Measurements from ENCODE around the gene SHROOM4. TPM values are rescaled to one million over a fixed set of nuclear protein-coding genes. Genes with fewer than 3 reads are reported as not detected.

Gene SHROOM4
- polyA plus RNA-seq, 1 donor from 2014 or later, result not detected

DNA sequence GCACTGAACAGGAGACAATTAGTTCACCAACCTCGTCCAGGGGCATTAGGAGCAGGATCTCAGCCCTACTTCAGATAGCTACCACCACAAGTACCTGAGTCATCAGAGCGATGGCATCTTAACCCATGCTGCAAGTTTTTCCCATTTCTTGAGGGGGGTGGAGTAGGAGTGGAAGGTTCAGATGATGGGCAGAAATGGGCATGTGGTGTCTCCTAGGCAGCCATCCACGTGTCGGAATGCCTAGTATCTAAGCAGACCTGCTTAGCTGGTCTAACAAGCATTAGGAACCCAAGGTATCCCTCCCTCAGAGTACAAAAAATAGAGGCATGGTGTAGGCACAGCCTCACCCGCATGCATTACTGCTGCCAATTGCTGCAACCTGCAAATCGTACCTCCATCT, 184.2 kb downstream of the SHROOM4 start:
- Mint-ChIP-seq H3K4me3 (no peak overlapping the region), H3K36me3 (no peaks in the 10 kb centered on the region), H3K27me3 (no peaks in the 10 kb centered on the region), H3K9me3 (no peaks in the 10 kb centered on the region), H3K27ac (no peak overlapping the region), H3K4me1 (no peaks in the 10 kb centered on the region)

DNA sequence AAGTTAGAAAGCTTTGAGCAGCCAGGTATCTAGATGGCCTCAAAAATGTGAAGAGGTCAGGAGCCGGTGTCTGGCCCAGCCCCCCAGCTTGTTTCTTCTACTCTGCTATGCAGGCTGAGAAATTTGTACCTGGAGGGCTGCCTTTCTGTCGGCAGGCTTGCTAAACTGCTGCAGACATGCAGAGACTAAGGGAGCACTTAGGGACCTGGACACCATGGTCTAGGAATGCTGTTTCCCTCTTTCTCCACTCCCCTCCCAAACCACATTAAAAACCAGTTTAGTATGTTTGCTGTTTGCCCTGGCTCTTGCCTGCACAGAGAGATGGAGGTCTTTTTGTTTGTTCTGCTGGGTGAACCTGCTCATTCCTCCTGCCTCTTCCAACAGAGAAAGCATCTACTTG, 186.3 kb downstream of the SHROOM4 start:
- Mint-ChIP-seq H3K27ac (no peak overlapping the region), H3K27me3 (peaks cover 2% of the 10 kb centered on the region), H3K9me3 (no peaks in the 10 kb centered on the region), H3K36me3 (no peaks in the 10 kb centered on the region), H3K4me3 (no peak overlapping the region), H3K4me1 (no peaks in the 10 kb centered on the region)

DNA sequence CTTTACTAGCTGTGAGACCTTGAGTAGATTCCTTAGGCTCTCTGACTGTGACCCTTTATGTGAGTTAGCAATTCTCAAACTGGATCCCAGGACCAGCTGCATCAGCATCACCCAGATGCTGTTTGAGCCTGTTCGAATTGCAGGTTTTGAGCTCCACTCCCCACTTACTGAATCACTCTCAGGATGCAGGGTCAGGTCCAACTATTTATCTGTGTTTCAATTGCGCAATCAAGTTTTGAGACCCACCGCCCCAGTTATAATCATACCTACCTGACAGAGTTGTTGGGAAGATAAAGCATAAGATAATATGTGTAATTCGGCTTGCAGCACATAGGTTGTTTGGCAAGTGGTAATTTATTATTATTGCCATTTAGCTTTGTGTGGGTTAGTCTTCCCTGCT, 187.6 kb downstream of the SHROOM4 start:
- Mint-ChIP-seq H3K9me3 (no peaks in the 10 kb centered on the region), H3K36me3 (no peaks in the 10 kb centered on the region), H3K27me3 (peaks cover 4% of the 10 kb centered on the region), H3K27ac (no peak overlapping the region), H3K4me1 (no peaks in the 10 kb centered on the region), H3K4me3 (no peak overlapping the region)

DNA sequence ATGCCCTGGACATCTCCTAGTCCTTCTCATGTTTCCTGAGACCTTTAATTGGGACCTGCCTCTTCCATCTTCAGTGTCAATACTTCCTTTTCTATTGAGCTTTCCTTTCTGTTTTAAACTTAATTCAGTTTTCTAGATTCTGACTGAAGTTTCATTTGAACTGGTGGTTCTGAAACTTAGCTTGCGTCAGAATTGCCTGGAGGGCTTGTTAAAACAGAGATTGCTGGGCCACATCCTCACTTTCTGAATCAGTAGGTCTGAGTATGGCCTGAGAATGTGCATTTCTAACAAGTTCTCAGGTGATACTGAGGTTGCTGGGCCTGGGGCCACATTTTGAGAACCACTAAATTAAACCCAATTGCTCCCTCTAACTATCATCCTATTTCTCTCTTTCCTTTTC, 191.2 kb downstream of the SHROOM4 start:
- Mint-ChIP-seq H3K4me1 (no peaks in the 10 kb centered on the region), H3K27me3 (peaks cover 4% of the 10 kb centered on the region), H3K36me3 (no peaks in the 10 kb centered on the region), H3K27ac (no peak overlapping the region), H3K4me3 (no peak overlapping the region), H3K9me3 (peaks cover 0 to 4% (median 0%) of the 10 kb centered on the region in 3 donors)

DNA sequence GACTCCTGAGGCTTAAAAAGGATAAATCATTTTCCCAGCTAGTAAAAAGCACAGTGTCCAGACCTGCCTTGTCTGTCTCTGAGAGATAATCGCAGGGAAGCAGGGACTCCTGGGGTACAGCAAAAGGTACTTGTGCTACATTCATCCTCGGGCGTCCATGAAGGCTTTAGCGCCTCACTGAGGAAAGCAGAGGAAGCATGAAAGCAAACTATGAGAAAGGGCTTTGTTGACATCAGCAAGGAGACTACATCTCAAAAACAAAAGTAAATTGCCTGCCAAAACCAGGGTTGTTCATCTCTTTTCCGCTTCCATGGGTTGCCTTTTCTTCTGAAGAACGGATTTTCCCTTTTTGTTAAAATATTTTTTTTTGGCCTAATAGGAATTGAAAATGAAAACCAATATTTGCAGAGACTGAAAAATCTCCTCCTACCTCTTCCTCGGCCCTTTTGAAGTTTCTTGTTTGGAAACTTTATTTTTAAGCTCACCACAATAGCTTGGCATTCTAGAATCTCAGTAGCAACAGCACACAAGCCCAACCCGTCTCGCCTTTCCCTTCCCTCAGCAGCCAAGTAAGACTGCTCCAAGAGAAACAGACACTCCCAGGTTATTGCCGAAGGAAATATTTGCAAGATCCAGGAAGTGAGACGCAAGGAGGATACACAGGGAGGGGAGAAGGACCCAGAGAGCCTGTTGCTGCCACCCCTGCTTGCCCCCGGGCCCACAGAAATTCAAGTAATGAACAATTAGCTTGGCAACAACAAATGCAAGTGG, 195.0 kb downstream of the SHROOM4 start:
- Mint-ChIP-seq H3K4me1 (no peaks in the 10 kb centered on the region), H3K27ac (no peak overlapping the region), H3K4me3 (no peak overlapping the region), H3K27me3 (peaks cover 4% of the 10 kb centered on the region), H3K9me3 (peaks cover 0 to 4% (median 0%) of the 10 kb centered on the region in 3 donors), H3K36me3 (no peaks in the 10 kb centered on the region)

DNA sequence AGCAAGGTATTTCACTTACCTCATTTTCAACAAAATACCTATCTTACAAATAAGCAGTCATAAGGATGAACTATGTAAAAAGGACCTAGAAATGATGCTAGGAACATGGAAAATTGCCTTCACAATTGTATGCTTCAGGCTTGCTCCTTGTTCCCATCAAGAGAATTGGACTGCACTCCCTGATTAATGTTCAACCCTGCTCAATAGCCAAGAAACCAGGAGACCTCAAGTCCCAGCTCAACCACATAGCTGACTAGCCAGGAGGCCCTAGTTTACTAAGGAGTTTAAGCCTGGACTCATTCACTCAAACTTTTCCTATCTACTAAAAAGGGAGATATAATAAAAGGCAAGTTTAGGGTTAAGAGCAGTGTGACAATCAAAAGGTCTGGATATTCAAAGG, 196.8 kb downstream of the SHROOM4 start:
- no peak overlapping the region for H3K27ac Mint-ChIP-seq
- H3K9me3 Mint-ChIP-seq, result peaks cover 0 to 4% (median 0%) of the 10 kb centered on the region in 3 donors
- H3K4me1 Mint-ChIP-seq, result no peaks in the 10 kb centered on the region
- peaks cover 2% of the 10 kb centered on the region for H3K27me3 Mint-ChIP-seq
- no peak overlapping the region for H3K4me3 Mint-ChIP-seq
- H3K36me3 Mint-ChIP-seq, result no peaks in the 10 kb centered on the region

DNA sequence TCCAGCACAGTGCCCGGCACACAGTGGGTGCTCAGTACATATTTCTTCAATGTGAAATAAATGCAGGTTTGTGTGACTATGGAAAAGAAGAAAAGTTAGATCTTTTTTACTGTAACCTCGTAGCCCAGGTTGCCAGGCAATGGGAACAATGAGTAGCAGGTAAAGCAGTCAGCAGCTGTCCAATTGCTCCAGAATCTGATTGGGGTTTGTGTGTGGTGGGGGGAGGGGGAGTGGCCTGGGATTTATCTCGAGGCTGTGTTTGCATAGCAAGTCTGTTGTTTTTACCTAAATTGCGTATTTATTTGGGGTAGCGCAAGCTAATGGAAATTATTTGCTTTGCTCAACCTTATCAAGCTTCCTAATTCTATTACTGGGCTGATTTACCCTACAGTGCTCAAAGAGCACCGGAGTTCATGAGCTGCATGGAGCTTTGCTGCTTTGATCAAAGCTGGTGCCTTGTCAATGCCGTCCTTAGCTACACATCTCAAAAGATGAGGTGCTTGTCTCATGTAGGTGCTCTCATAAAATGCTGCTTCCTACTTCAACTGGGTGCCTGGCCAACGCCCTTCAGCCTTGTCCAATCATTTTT, 198.3 kb downstream of the SHROOM4 start:
- H3K36me3 Mint-ChIP-seq, result no peaks in the 10 kb centered on the region
- peaks cover 0 to 4% (median 0%) of the 10 kb centered on the region in 3 donors for H3K9me3 Mint-ChIP-seq
- H3K27me3 Mint-ChIP-seq, result no peaks in the 10 kb centered on the region
- no peaks in the 10 kb centered on the region for H3K4me1 Mint-ChIP-seq
- H3K4me3 Mint-ChIP-seq, result no peak overlapping the region
- H3K27ac Mint-ChIP-seq, result peak overlapping the region in 1 of 3 donors; percentile 17

DNA sequence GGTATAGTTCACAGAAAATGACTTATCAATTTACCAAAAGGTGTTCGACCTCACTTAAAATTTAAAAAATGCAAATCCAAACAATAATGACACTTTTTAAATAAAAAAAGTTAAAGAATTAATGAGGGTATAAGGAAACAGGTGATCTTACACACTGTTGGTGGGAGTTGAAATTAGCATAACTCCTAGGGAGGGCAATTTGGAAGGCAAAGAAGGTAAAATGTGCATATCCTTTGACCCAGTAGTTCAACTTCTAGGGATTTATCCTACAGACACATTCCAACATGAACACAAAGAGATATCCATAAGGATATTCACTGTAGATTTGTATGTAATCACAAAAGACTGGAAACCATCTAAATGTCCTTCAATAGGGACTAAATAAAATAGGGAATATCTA, 199.5 kb downstream of the SHROOM4 start:
- Mint-ChIP-seq H3K27ac (no peak overlapping the region), H3K4me1 (no peaks in the 10 kb centered on the region), H3K9me3 (no peaks in the 10 kb centered on the region), H3K27me3 (no peaks in the 10 kb centered on the region), H3K4me3 (no peak overlapping the region), H3K36me3 (no peaks in the 10 kb centered on the region)

DNA sequence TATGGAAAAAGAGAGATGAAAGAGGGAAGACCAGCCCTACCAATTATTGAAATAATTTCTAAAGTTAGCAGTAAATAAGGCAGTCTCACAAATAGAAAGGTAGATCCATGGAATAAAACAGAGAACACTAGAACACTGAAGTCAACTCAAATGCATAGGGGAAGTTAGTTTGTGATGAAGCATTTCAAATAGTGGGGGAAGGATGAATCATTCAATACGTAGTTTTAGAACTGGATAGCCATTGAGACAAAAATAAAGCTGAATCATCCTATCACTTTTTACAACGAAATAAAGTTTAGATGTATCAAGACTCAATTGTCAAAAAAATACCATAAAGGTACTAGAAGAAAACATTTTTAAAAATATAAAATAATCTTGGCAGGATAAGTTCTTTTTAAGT, 200.1 kb downstream of the SHROOM4 start:
- Mint-ChIP-seq H3K4me3 (no peak overlapping the region), H3K9me3 (no peaks in the 10 kb centered on the region)

DNA sequence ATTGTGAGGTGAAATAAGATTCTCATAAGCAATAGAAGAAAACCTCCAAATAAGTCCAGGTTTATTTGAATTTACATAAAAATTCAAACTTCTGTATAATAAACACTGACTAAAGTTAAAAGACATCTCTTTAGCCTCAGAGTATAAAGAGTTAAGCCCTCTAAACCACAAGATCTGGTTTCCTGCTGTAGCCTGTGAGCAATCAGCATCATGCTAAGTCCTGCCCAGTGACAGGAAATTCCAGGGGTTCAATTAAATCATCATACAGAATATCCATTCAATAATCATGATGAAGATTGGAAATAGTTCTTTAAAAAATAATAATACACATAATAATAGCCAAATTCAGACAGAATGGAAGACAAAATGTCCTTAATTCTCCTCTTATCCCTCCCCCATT, 204.2 kb downstream of the SHROOM4 start:
- H3K9me3 Mint-ChIP-seq, result no peaks in the 10 kb centered on the region
- no peaks in the 10 kb centered on the region for H3K36me3 Mint-ChIP-seq
- no peaks in the 10 kb centered on the region for H3K4me1 Mint-ChIP-seq
- H3K27ac Mint-ChIP-seq, result no peak overlapping the region
- peaks cover 2% of the 10 kb centered on the region for H3K27me3 Mint-ChIP-seq
- no peak overlapping the region for H3K4me3 Mint-ChIP-seq

More for the DNA sequence above, 200.1 kb downstream of the SHROOM4 start:
- no peaks in the 10 kb centered on the region for H3K36me3 Mint-ChIP-seq
- H3K27ac Mint-ChIP-seq, result no peak overlapping the region
- no peaks in the 10 kb centered on the region for H3K27me3 Mint-ChIP-seq
- no peaks in the 10 kb centered on the region for H3K4me1 Mint-ChIP-seq

DNA sequence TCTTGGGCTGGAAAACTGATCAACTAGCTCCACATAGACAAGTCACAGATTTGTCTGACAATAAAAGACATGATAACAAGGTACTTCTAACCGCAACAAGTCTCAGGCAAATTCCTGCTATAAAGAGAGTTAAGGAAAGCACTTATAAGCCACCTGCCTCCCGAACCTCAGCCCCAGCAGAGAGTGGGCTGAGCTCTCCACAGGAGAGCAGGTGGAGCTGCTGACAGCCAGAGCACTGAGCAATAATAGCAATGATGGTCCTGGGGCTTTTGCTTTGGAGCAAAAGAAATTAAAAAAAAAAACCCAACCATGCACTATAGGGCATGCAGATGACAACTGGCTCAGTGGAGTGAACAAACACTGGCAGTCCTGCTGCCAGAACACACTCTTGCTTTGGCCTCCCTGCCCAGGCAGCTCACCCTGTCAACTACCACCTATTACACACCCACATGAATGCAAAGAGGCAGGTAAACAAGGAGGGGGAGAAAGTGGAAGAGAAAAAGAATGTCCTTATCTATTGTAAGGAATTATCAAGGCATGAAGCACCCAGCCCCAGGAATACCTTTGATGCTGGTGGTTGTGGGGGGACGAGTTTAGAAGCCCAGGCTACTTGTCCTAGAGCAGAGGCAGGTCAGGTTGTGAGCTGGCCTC, 207.6 kb downstream of the SHROOM4 start:
- H3K4me3 Mint-ChIP-seq, result no peak overlapping the region
- H3K9me3 Mint-ChIP-seq, result no peaks in the 10 kb centered on the region
- H3K27ac Mint-ChIP-seq, result no peak overlapping the region
- H3K4me1 Mint-ChIP-seq, result no peaks in the 10 kb centered on the region
- H3K27me3 Mint-ChIP-seq, result peaks cover 3% of the 10 kb centered on the region
- H3K36me3 Mint-ChIP-seq, result no peaks in the 10 kb centered on the region

DNA sequence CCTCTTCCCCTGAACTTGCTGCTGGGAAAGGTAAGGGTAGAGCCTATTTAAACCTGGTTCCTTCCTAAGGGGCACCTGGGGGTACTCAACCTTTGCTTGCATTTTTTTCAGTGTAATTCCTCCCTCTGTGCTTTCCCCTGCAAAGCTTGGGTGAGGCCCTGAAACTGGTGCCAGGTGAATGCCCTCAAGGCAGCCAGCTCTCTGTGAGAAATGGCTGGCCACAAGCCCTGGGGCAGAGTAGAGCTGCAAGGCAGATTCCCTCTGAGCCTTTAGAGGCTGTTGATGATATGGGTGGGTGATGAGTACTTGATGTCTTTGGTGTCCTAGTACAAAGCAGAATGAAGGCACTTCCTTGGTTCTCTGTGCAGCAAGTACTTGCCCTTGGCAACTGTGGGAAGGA, 217.9 kb downstream of the SHROOM4 start:
- no peaks in the 10 kb centered on the region for H3K27me3 Mint-ChIP-seq
- no peak overlapping the region for H3K4me3 Mint-ChIP-seq
- no peaks in the 10 kb centered on the region for H3K4me1 Mint-ChIP-seq
- H3K9me3 Mint-ChIP-seq, result peaks cover 0 to 2% (median 0%) of the 10 kb centered on the region in 3 donors
- no peak overlapping the region for H3K27ac Mint-ChIP-seq
- no peaks in the 10 kb centered on the region for H3K36me3 Mint-ChIP-seq

DNA sequence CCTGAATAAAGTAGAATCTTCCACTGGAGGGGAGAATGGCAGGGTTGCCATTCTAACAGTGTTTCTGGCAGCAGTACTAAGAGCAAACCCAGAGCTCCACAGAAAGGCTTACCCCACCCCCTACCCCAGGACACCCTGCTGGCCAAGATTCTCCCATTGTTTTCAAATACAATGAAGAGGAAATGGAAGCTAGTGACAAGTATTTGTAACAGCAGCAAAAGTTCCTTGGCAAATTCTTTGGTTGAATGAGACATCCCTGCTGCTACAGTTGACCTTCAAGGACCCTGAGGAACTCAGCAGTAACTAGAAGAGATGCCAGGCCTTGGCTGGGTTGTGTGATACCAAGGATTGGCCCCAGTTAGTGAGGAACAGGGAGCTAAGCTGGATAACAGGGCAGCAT, 219.2 kb downstream of the SHROOM4 start:
- Mint-ChIP-seq H3K36me3 (no peaks in the 10 kb centered on the region), H3K27me3 (no peaks in the 10 kb centered on the region), H3K9me3 (peaks cover 0 to 2% (median 0%) of the 10 kb centered on the region in 3 donors), H3K4me1 (no peaks in the 10 kb centered on the region), H3K27ac (no peak overlapping the region), H3K4me3 (no peak overlapping the region)

DNA sequence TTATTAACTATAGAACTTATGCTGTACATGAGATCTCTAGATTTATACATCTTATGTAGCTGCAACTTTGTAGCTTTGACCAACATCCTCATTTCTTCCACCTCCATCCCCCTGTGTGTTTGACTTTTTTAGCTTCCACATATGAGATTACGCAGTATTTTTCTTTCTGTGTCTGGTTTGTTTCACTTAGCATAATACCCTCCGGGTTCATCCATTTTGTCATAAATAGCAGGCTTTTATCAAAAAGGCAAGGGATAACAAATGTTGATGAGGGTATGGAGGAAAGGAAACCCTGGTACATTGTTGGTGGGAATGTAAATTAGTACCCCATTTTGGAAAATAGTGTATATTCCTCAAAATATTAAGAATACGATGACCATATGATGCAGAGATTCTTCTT, 227.0 kb downstream of the SHROOM4 start:
- H3K36me3 Mint-ChIP-seq, result no peaks in the 10 kb centered on the region
- H3K27me3 Mint-ChIP-seq, result no peaks in the 10 kb centered on the region
- no peaks in the 10 kb centered on the region for H3K9me3 Mint-ChIP-seq
- H3K27ac Mint-ChIP-seq, result no peak overlapping the region
- no peak overlapping the region for H3K4me3 Mint-ChIP-seq
- no peaks in the 10 kb centered on the region for H3K4me1 Mint-ChIP-seq

DNA sequence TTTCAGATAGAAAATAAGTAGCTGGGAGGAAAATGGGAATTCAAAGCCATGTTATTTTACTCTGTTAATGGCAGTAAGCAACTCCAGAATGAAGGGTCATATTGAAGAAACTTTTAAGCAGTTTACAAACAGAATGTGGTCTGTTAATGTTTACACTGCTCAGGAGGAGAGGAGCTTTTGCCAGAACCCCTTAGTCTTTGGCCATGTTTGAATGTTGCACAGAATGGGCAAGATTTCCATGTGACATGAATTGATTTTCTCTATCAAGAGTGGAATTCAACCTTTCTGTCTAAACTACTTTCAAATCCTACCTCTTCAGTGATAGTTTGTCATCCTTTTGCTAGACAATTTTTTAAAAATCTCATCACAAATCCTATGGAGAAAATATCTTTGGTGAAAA, 227.6 kb downstream of the SHROOM4 start:
- Mint-ChIP-seq H3K9me3 (no peaks in the 10 kb centered on the region), H3K27me3 (no peaks in the 10 kb centered on the region), H3K4me1 (no peaks in the 10 kb centered on the region), H3K27ac (no peak overlapping the region), H3K4me3 (no peak overlapping the region), H3K36me3 (no peaks in the 10 kb centered on the region)

DNA sequence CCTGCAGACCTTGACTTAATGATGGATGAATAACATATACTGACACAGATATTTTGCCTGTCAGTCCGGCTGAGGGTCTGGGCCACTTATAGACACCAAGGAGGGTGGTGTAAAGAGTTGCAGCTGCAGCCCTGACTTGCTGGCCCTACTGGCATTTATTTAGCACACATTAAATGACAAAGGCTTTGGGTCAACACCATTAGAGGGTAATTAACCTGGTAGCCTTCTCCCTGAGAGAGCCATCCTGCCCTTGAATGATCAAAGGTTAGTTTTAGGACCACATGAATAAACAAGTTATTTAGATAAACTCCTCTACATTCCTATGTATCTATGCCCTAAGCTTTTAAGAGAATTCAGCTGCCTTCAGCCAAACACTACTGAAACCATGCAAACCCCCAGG, 232.6 kb downstream of the SHROOM4 start:
- no peaks in the 10 kb centered on the region for H3K4me1 Mint-ChIP-seq
- H3K27ac Mint-ChIP-seq, result no peak overlapping the region
- no peak overlapping the region for H3K4me3 Mint-ChIP-seq
- H3K36me3 Mint-ChIP-seq, result no peaks in the 10 kb centered on the region
- no peaks in the 10 kb centered on the region for H3K9me3 Mint-ChIP-seq
- peaks cover 3% of the 10 kb centered on the region for H3K27me3 Mint-ChIP-seq

Data from IgD-negative memory B cell (primary cell).